ENCODE measurements around the gene ROR2. TPM values are rescaled to one million over a fixed set of nuclear protein-coding genes. Genes with fewer than 3 reads are reported as not detected.
A peak's percentile ranks its signal among the peaks of the same experiment; 100 is the strongest.

Gene ROR2
- polyA plus RNA-seq, 2 donors, result 1.7 to 3.6 TPM

GRCh38 chr9:91820949-91821880 is 128.8 kb downstream of the ROR2 start:
- H3K4me1 ChIP-seq (ENCODE audit: control insufficient read depth in 2 of 2, insufficient read depth in 2 of 2, low read length in 1 of 2), result peaks cover 2 to 7% of the 10 kb centered on the region in 2 donors
- no peaks in the 10 kb centered on the region for H3K27me3 ChIP-seq (ENCODE audit: control insufficient read depth in 1 of 2, insufficient read depth in 2 of 2, low read length in 2 of 2)
- 69 to 81% methylated on average over 11 of the region's 11 CpGs for WGBS, 2 donors
- H3K27ac ChIP-seq (ENCODE audit: low read depth in 2 of 2, low read length in 1 of 2), result no peak overlapping the region
- no peaks in the 10 kb centered on the region for H3K36me3 ChIP-seq (ENCODE audit: control insufficient read depth in 2 of 2, insufficient read depth in 2 of 2, low read length in 1 of 2)
- H3K9me3 ChIP-seq (ENCODE audit: control insufficient read depth in 2 of 2, insufficient read depth in 1 of 2, low read depth in 1 of 2, low read length in 1 of 2), result no peaks in the 10 kb centered on the region
- H3K4me3 ChIP-seq (ENCODE audit: low read depth in 1 of 2, low read length in 2 of 2), result no peak overlapping the region

GRCh38 chr9:91820126-91820750 is 129.8 kb downstream of the ROR2 start:
- Histone ChIP-seq H3K4me1 (ENCODE audit: control insufficient read depth in 2 of 2, insufficient read depth in 2 of 2, low read length in 1 of 2) (peaks cover 2 to 7% of the 10 kb centered on the region in 2 donors), H3K4me3 (ENCODE audit: low read depth in 1 of 2, low read length in 2 of 2) (no peak overlapping the region), H3K9me3 (ENCODE audit: control insufficient read depth in 2 of 2, insufficient read depth in 1 of 2, low read depth in 1 of 2, low read length in 1 of 2) (no peaks in the 10 kb centered on the region), H3K27ac (ENCODE audit: low read depth in 2 of 2, low read length in 1 of 2) (no peak overlapping the region), H3K27me3 (ENCODE audit: control insufficient read depth in 1 of 2, insufficient read depth in 2 of 2, low read length in 2 of 2) (no peaks in the 10 kb centered on the region), H3K36me3 (ENCODE audit: control insufficient read depth in 2 of 2, insufficient read depth in 2 of 2, low read length in 1 of 2) (no peaks in the 10 kb centered on the region)
- WGBS, 2 donors, result 79 to 85% methylated on average over 11 of the region's 11 CpGs

GRCh38 chr9:91818647-91819403 is 131.2 kb downstream of the ROR2 start:
- peak overlapping the region; percentile 34 to 45 for H3K27ac ChIP-seq (ENCODE audit: low read depth in 2 of 2, low read length in 1 of 2)

GRCh38 chr9:91818225-91818585 is 131.8 kb downstream of the ROR2 start:
- Histone ChIP-seq H3K4me1 (ENCODE audit: control insufficient read depth in 2 of 2, insufficient read depth in 2 of 2, low read length in 1 of 2) (peaks cover 2 to 3% of the 10 kb centered on the region in 2 donors), H3K36me3 (ENCODE audit: control insufficient read depth in 2 of 2, insufficient read depth in 2 of 2, low read length in 1 of 2) (no peaks in the 10 kb centered on the region), H3K4me3 (ENCODE audit: low read depth in 1 of 2, low read length in 2 of 2) (no peak overlapping the region), H3K27ac (ENCODE audit: low read depth in 2 of 2, low read length in 1 of 2) (peak overlapping the region; percentile 34 to 45), H3K27me3 (ENCODE audit: control insufficient read depth in 1 of 2, insufficient read depth in 2 of 2, low read length in 2 of 2) (no peaks in the 10 kb centered on the region), H3K9me3 (ENCODE audit: control insufficient read depth in 2 of 2, insufficient read depth in 1 of 2, low read depth in 1 of 2, low read length in 1 of 2) (no peaks in the 10 kb centered on the region)
- 22 to 28% methylated on average over 3 of the region's 3 CpGs for WGBS, 2 donors

More at GRCh38 chr9:91818647-91819403, 131.2 kb downstream of the ROR2 start:
- H3K4me1 ChIP-seq (ENCODE audit: control insufficient read depth in 2 of 2, insufficient read depth in 2 of 2, low read length in 1 of 2), result peaks cover 2 to 3% of the 10 kb centered on the region in 2 donors
- H3K36me3 ChIP-seq (ENCODE audit: control insufficient read depth in 2 of 2, insufficient read depth in 2 of 2, low read length in 1 of 2), result no peaks in the 10 kb centered on the region
- H3K4me3 ChIP-seq (ENCODE audit: low read depth in 1 of 2, low read length in 2 of 2), result no peak overlapping the region
- no peaks in the 10 kb centered on the region for H3K27me3 ChIP-seq (ENCODE audit: control insufficient read depth in 1 of 2, insufficient read depth in 2 of 2, low read length in 2 of 2)
- 88 to 89% methylated on average over 15 of the region's 15 CpGs for WGBS, 2 donors
- no peaks in the 10 kb centered on the region for H3K9me3 ChIP-seq (ENCODE audit: control insufficient read depth in 2 of 2, insufficient read depth in 1 of 2, low read depth in 1 of 2, low read length in 1 of 2)

- Histone ChIP-seq H3K4me3 (ENCODE audit: low read depth in 1 of 2, low read length in 2 of 2) (no peak overlapping the region), H3K36me3 (ENCODE audit: control insufficient read depth in 2 of 2, insufficient read depth in 2 of 2, low read length in 1 of 2) (no peaks in the 10 kb centered on the region), H3K27me3 (ENCODE audit: control insufficient read depth in 1 of 2, insufficient read depth in 2 of 2, low read length in 2 of 2) (no peaks in the 10 kb centered on the region), H3K4me1 (ENCODE audit: control insufficient read depth in 2 of 2, insufficient read depth in 2 of 2, low read length in 1 of 2) (peaks cover 2 to 3% of the 10 kb centered on the region in 2 donors), H3K27ac (ENCODE audit: low read depth in 2 of 2, low read length in 1 of 2) (peak overlapping the region; percentile 64 to 72), H3K9me3 (ENCODE audit: control insufficient read depth in 2 of 2, insufficient read depth in 1 of 2, low read depth in 1 of 2, low read length in 1 of 2) (no peaks in the 10 kb centered on the region)
- 27 to 28% methylated on average over 20 of the region's 20 CpGs for WGBS, 2 donors
These were observed 132.4 kb downstream of the ROR2 start for GRCh38 chr9:91817493-91818224.

- no peaks in the 10 kb centered on the region for H3K36me3 ChIP-seq (ENCODE audit: control insufficient read depth in 2 of 2, insufficient read depth in 2 of 2, low read length in 1 of 2)
- H3K27me3 ChIP-seq (ENCODE audit: control insufficient read depth in 1 of 2, insufficient read depth in 2 of 2, low read length in 2 of 2), result no peaks in the 10 kb centered on the region
- H3K27ac ChIP-seq (ENCODE audit: low read depth in 2 of 2, low read length in 1 of 2), result peak overlapping the region; percentile 64 to 72
- no peaks in the 10 kb centered on the region for H3K9me3 ChIP-seq (ENCODE audit: control insufficient read depth in 2 of 2, insufficient read depth in 1 of 2, low read depth in 1 of 2, low read length in 1 of 2)
- peaks cover 2 to 3% of the 10 kb centered on the region in 2 donors for H3K4me1 ChIP-seq (ENCODE audit: control insufficient read depth in 2 of 2, insufficient read depth in 2 of 2, low read length in 1 of 2)
- 70 to 72% methylated on average over 8 of the region's 8 CpGs for WGBS, 2 donors
- no peak overlapping the region for H3K4me3 ChIP-seq (ENCODE audit: low read depth in 1 of 2, low read length in 2 of 2)
These were observed 132.9 kb downstream of the ROR2 start for GRCh38 chr9:91817106-91817492.

GRCh38 chr9:91816356-91816755 is 133.7 kb downstream of the ROR2 start:
- no peaks in the 10 kb centered on the region for H3K9me3 ChIP-seq (ENCODE audit: control insufficient read depth in 2 of 2, insufficient read depth in 1 of 2, low read depth in 1 of 2, low read length in 1 of 2)
- peaks cover 2 to 3% of the 10 kb centered on the region in 2 donors for H3K4me1 ChIP-seq (ENCODE audit: control insufficient read depth in 2 of 2, insufficient read depth in 2 of 2, low read length in 1 of 2)
- H3K27me3 ChIP-seq (ENCODE audit: control insufficient read depth in 1 of 2, insufficient read depth in 2 of 2, low read length in 2 of 2), result no peaks in the 10 kb centered on the region
- H3K36me3 ChIP-seq (ENCODE audit: control insufficient read depth in 2 of 2, insufficient read depth in 2 of 2, low read length in 1 of 2), result no peaks in the 10 kb centered on the region
- no peak overlapping the region for H3K4me3 ChIP-seq (ENCODE audit: low read depth in 1 of 2, low read length in 2 of 2)
- H3K27ac ChIP-seq (ENCODE audit: low read depth in 2 of 2, low read length in 1 of 2), result peak overlapping the region; percentile 5 to 64
- 93 to 95% methylated on average over 9 of the region's 9 CpGs for WGBS, 2 donors

- Histone ChIP-seq H3K4me1 (ENCODE audit: control insufficient read depth in 2 of 2, insufficient read depth in 2 of 2, low read length in 1 of 2) (peaks cover 2 to 3% of the 10 kb centered on the region in 2 donors), H3K27me3 (ENCODE audit: control insufficient read depth in 1 of 2, insufficient read depth in 2 of 2, low read length in 2 of 2) (no peaks in the 10 kb centered on the region), H3K27ac (ENCODE audit: low read depth in 2 of 2, low read length in 1 of 2) (peak overlapping the region in 1 of 2 donors; percentile 5), H3K9me3 (ENCODE audit: control insufficient read depth in 2 of 2, insufficient read depth in 1 of 2, low read depth in 1 of 2, low read length in 1 of 2) (no peaks in the 10 kb centered on the region), H3K4me3 (ENCODE audit: low read depth in 1 of 2, low read length in 2 of 2) (no peak overlapping the region), H3K36me3 (ENCODE audit: control insufficient read depth in 2 of 2, insufficient read depth in 2 of 2, low read length in 1 of 2) (no peaks in the 10 kb centered on the region)
- 91 to 92% methylated on average over 10 of the region's 10 CpGs for WGBS, 2 donors
These were observed 134.1 kb downstream of the ROR2 start for GRCh38 chr9:91815896-91816295.

- H3K4me1 ChIP-seq (ENCODE audit: control insufficient read depth in 2 of 2, insufficient read depth in 2 of 2, low read length in 1 of 2), result peaks cover 2 to 3% of the 10 kb centered on the region in 2 donors
These were observed 135.3 kb downstream of the ROR2 start for GRCh38 chr9:91814753-91815152.

More at GRCh38 chr9:91814753-91815152, 135.3 kb downstream of the ROR2 start:
- Histone ChIP-seq H3K27ac (ENCODE audit: low read depth in 2 of 2, low read length in 1 of 2) (no peak overlapping the region), H3K27me3 (ENCODE audit: control insufficient read depth in 1 of 2, insufficient read depth in 2 of 2, low read length in 2 of 2) (no peaks in the 10 kb centered on the region), H3K9me3 (ENCODE audit: control insufficient read depth in 2 of 2, insufficient read depth in 1 of 2, low read depth in 1 of 2, low read length in 1 of 2) (no peaks in the 10 kb centered on the region), H3K36me3 (ENCODE audit: control insufficient read depth in 2 of 2, insufficient read depth in 2 of 2, low read length in 1 of 2) (no peaks in the 10 kb centered on the region), H3K4me3 (ENCODE audit: low read depth in 1 of 2, low read length in 2 of 2) (no peak overlapping the region)
- 80 to 82% methylated on average over 8 of the region's 8 CpGs for WGBS, 2 donors
